Adipocyte (in vitro differentiated cells): ENCODE results near the gene MRFAP1L1.
A peak's percentile ranks its signal among the peaks of the same experiment; 100 is the strongest.

ENCODE experiments used
- DNase-seq: peaks from one replicate; pipeline ENCODE4 v3.0.0-alpha.2; 2015; ENCODE audit warnings: low read depth
- H3K27me3 ChIP-seq: replicated peaks from 2 replicates; pipeline ENCODE4 v1.7.0; 2013; ENCODE audit warnings: mild to moderate bottlenecking, low read length, moderate library complexity; ENCODE audit not compliant: control insufficient read depth, insufficient read depth
- H3K36me3 ChIP-seq: 2 replicates; pipeline ENCODE4 v1.7.0; 2013; ENCODE audit warnings: low read length, mild to moderate bottlenecking, moderate library complexity; ENCODE audit not compliant: control insufficient read depth, insufficient read depth, severe bottlenecking
- H3K4me1 ChIP-seq: 2 replicates; pipeline ENCODE4 v1.7.0; 2013; ENCODE audit warnings: mild to moderate bottlenecking, low read length, moderate library complexity; ENCODE audit not compliant: control insufficient read depth, insufficient read depth
- H3K4me3 ChIP-seq: 2 replicates; pipeline ENCODE4 v1.7.0; 2013; ENCODE audit warnings: mild to moderate bottlenecking, low read length, moderate library complexity
- H3K9ac ChIP-seq: 2 replicates; pipeline ENCODE4 v1.7.0; 2013; ENCODE audit warnings: mild to moderate bottlenecking, low read length, moderate library complexity
- H3K9me3 ChIP-seq: 2 replicates; pipeline ENCODE4 v1.7.0; 2013; ENCODE audit warnings: mild to moderate bottlenecking, low read length, moderate library complexity; ENCODE audit not compliant: control insufficient read depth

Gene MRFAP1L1

GRCh38 chr4:6749340-6750171 lies 39.9 kb upstream of the MRFAP1L1 start:
- Histone ChIP-seq H3K9ac (peak overlapping the region; percentile 51), H3K4me3 (peak overlapping the region; percentile 11), H3K36me3 (no peaks in the 10 kb centered on the region), H3K9me3 (no peaks in the 10 kb centered on the region), H3K4me1 (peaks cover 23% of the 10 kb centered on the region), H3K27me3 (no peaks in the 10 kb centered on the region)
- DNase-seq = no peak

DNA sequence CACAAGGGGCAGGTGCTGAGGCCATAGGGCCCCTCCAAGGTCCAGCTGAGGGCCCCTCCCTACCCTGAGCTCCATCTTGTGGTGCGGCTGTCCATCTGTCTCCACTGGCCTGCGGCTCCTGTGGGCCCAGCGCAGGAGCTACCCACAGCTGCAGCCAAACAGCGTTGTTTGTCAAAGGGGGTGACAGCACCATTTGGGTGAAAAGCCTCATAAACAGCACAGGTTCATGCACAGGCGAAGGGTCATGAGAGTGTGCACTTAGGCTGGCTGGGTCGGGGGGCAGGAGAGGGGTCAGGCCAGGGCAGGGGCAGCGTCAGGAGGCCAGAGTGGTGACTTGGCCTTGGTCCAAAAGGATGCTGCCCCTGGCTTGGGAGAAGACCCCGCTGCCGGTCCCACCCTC lies 38.6 kb upstream of the MRFAP1L1 start:
- no peaks in the 10 kb centered on the region for H3K9me3 ChIP-seq
- H3K4me1 ChIP-seq = peaks cover 23% of the 10 kb centered on the region
- no peak overlapping the region for H3K4me3 ChIP-seq
- no peak for DNase-seq
- no peaks in the 10 kb centered on the region for H3K27me3 ChIP-seq
- H3K36me3 ChIP-seq = no peaks in the 10 kb centered on the region
- no peak overlapping the region for H3K9ac ChIP-seq

GRCh38 chr4:6747294-6748051 lies 37.8 kb upstream of the MRFAP1L1 start:
- peaks cover 23% of the 10 kb centered on the region for H3K4me1 ChIP-seq
- DNase-seq = no peak
- no peaks in the 10 kb centered on the region for H3K27me3 ChIP-seq
- H3K4me3 ChIP-seq = no peak overlapping the region
- no peak overlapping the region for H3K9ac ChIP-seq
- no peaks in the 10 kb centered on the region for H3K36me3 ChIP-seq
- H3K9me3 ChIP-seq = no peaks in the 10 kb centered on the region

GRCh38 chr4:6746721-6747293 lies 37.1 kb upstream of the MRFAP1L1 start:
- Histone ChIP-seq H3K36me3 (no peaks in the 10 kb centered on the region), H3K9me3 (no peaks in the 10 kb centered on the region), H3K9ac (no peak overlapping the region), H3K27me3 (no peaks in the 10 kb centered on the region), H3K4me1 (peaks cover 23% of the 10 kb centered on the region), H3K4me3 (no peak overlapping the region)
- DNase-seq = no peak

GRCh38 chr4:6742989-6743388 lies 33.3 kb upstream of the MRFAP1L1 start:
- H3K27me3 ChIP-seq = no peaks in the 10 kb centered on the region
- no peak overlapping the region for H3K4me3 ChIP-seq
- H3K9ac ChIP-seq = no peak overlapping the region
- H3K9me3 ChIP-seq = peaks cover 4% of the 10 kb centered on the region
- H3K36me3 ChIP-seq = no peaks in the 10 kb centered on the region
- DNase-seq = no peak
- peaks cover 7% of the 10 kb centered on the region for H3K4me1 ChIP-seq

DNA sequence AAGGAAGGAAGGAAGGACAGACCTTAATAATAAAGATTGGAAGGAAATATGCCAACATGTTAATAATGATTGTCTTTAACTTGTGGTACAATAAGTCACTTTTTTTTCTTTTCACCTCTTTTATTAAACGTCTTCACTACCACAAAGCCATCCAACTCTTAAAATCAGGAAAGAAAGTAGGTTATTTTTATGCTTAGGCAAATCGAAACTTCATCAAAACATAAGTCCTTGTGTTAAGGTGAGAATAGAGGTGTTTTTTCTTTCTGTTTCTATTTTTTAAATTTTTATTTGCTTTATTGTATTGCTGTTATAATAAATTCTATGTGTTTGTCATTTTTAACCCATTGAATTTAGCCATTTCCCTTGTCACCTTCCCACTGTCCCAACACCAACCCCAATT lies 32.8 kb upstream of the MRFAP1L1 start:
- Histone ChIP-seq H3K9ac (no peak overlapping the region), H3K4me1 (peaks cover 3% of the 10 kb centered on the region), H3K4me3 (no peak overlapping the region), H3K27me3 (no peaks in the 10 kb centered on the region), H3K36me3 (no peaks in the 10 kb centered on the region), H3K9me3 (peaks cover 4% of the 10 kb centered on the region)
- DNase-seq = no peak

GRCh38 chr4:6740347-6740746 lies 30.7 kb upstream of the MRFAP1L1 start:
- Histone ChIP-seq H3K9me3 (peaks cover 4% of the 10 kb centered on the region), H3K36me3 (no peaks in the 10 kb centered on the region), H3K27me3 (no peaks in the 10 kb centered on the region)

DNA sequence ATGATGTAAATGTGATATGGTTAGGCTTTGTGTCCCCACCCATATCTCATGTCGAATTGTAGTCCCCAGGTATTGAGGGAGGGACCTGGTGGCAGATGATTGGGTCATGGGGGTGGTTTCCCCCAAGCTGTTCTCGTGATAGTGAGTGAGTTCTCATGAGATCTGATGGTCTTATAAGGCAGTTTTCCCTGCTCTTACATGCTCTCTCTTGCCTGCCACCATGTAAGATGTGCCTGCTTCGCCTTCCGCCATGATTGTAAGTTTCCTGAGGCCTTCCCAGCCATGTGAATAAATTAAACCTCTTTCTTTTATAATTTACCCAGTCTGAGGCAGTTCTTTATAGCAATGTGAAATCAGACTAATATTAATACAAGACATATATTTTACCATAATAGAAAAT lies 30.3 kb upstream of the MRFAP1L1 start:
- Histone ChIP-seq H3K9ac (no peak overlapping the region), H3K27me3 (no peaks in the 10 kb centered on the region), H3K4me1 (no peaks in the 10 kb centered on the region), H3K9me3 (peaks cover 4% of the 10 kb centered on the region), H3K4me3 (no peak overlapping the region), H3K36me3 (no peaks in the 10 kb centered on the region)
- DNase-seq = no peak

More at GRCh38 chr4:6740347-6740746, 30.7 kb upstream of the MRFAP1L1 start:
- Histone ChIP-seq H3K4me3 (no peak overlapping the region), H3K9ac (no peak overlapping the region), H3K4me1 (no peaks in the 10 kb centered on the region)
- no peak for DNase-seq

- no peaks in the 10 kb centered on the region for H3K36me3 ChIP-seq
- H3K4me3 ChIP-seq = no peak overlapping the region
- H3K9me3 ChIP-seq = no peaks in the 10 kb centered on the region
- DNase-seq = no peak
- H3K9ac ChIP-seq = no peak overlapping the region
- no peaks in the 10 kb centered on the region for H3K27me3 ChIP-seq
- peaks cover 18% of the 10 kb centered on the region for H3K4me1 ChIP-seq
Observed at GRCh38 chr4:6734165-6734786, 24.6 kb upstream of the MRFAP1L1 start.

DNA sequence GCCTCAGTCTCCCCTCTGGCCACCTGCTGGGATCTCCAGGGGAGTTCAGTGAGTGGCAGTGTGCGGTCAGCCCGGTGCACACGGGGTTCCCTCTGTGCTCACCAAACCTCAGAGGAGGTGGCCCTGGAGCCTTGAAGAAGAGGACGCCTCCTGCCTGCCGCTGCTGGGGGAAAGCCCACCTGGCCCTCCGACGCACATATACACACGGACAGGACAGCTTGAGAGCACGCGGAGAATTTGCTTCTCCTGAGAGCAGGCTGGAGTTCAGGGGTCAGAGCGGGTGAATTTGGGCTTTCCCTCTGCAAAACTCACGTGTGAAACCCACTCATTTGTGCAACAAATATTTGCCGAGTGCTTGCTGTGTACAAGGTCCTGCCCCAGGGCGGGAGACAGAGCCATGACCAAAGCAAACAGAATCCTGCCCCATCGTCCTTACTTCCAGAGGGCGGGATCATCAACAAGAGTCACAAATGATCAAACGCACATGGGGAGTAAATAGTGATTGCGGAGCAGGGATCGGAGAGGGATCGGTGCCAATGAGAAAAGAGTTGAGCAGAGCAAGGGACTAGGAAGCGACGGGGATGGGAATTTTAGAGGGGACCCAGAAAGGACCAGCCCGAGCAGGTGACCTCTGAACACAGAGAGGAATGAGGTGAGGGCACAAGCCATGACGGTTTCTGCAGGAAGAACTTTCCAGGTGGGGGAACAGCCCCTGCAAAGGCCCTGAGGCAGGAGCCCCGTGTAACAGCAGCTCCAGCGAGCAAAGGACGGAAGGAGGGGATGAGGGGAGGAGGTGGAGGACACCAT lies 23.9 kb upstream of the MRFAP1L1 start:
- Histone ChIP-seq H3K9ac (peak overlapping the region; percentile 83), H3K9me3 (no peaks in the 10 kb centered on the region), H3K4me1 (peaks cover 18% of the 10 kb centered on the region), H3K27me3 (no peaks in the 10 kb centered on the region), H3K4me3 (no peak overlapping the region), H3K36me3 (no peaks in the 10 kb centered on the region)
- no peak for DNase-seq
